ENCODE data around the gene IFNLR1. TPM values are rescaled to one million over a fixed set of nuclear protein-coding genes. Genes with fewer than 3 reads are reported as not detected.

The IFNLR1 gene
- total RNA-seq, 4 donors from 2014 or later, result 1.3 to 1.5 TPM; not detected in 2

- no peaks in the 10 kb centered on the region for H3K9me3 ChIP-seq
- TF ChIP-seq EP300 (IDR thresholded peaks at IDR 0.05) (no peak), POLR2A (IDR thresholded peaks at IDR 0.05) (no peak), CTCF (IDR thresholded peaks at IDR 0.05) (no peak)
- peaks cover 0 to 38% of the 10 kb centered on the region in 2 donors for H3K27me3 ChIP-seq
- H3K36me3 ChIP-seq, result no peaks in the 10 kb centered on the region
- H3K4me3 ChIP-seq, result peak overlapping the region in 1 of 4 donors; percentile 54
- WGBS, 2 donors, result 77 to 83% methylated on average over 13 of the region's 13 CpGs
- peaks cover 0 to 14% (median 0%) of the 10 kb centered on the region in 4 donors for H3K4me1 ChIP-seq
- H3K27ac ChIP-seq, result no peak overlapping the region
- no peak for DNase-seq (ENCODE audit: low spot score in 2 of 2)
Observed at GRCh38 chr1:24186031-24186710, 918 bp downstream of the IFNLR1 start.

- Histone ChIP-seq H3K36me3 (no peaks in the 10 kb centered on the region), H3K9me3 (no peaks in the 10 kb centered on the region), H3K4me3 (no peak overlapping the region), H3K27me3 (peaks cover 0 to 35% of the 10 kb centered on the region in 2 donors), H3K27ac (no peak overlapping the region), H3K4me1 (peaks cover 0 to 14% (median 0%) of the 10 kb centered on the region in 4 donors)
- TF ChIP-seq CTCF (IDR thresholded peaks at IDR 0.05), result no peak
- TF ChIP-seq POLR2A (IDR thresholded peaks at IDR 0.05), result no peak
- no peak for TF ChIP-seq EP300 (IDR thresholded peaks at IDR 0.05)
- DNase-seq (ENCODE audit: low spot score in 2 of 2), result no peak
- WGBS, 2 donors, result 72 to 92% methylated on average over 4 of the region's 4 CpGs
Observed at GRCh38 chr1:24185076-24185475, 2.0 kb downstream of the IFNLR1 start.

GRCh38 chr1:24182061-24182460 is 5.0 kb downstream of the IFNLR1 start:
- TF ChIP-seq POLR2A (IDR thresholded peaks at IDR 0.05) (no peak), EP300 (IDR thresholded peaks at IDR 0.05) (no peak), CTCF (IDR thresholded peaks at IDR 0.05) (no peak)
- no peak for DNase-seq (ENCODE audit: low spot score in 2 of 2)
- no peaks in the 10 kb centered on the region for H3K36me3 ChIP-seq
- no peak overlapping the region for H3K4me3 ChIP-seq
- H3K27ac ChIP-seq, result no peak overlapping the region
- H3K9me3 ChIP-seq, result no peaks in the 10 kb centered on the region
- 69 to 85% methylated on average over 6 of the region's 6 CpGs for WGBS, 2 donors
- H3K4me1 ChIP-seq, result peaks cover 0 to 5% (median 0%) of the 10 kb centered on the region in 4 donors
- H3K27me3 ChIP-seq, result peaks cover 0 to 17% of the 10 kb centered on the region in 2 donors

GRCh38 chr1:24181619-24182018 is 5.5 kb downstream of the IFNLR1 start:
- H3K27me3 ChIP-seq, result peaks cover 0 to 12% of the 10 kb centered on the region in 2 donors
- TF ChIP-seq CTCF (IDR thresholded peaks at IDR 0.05) (no peak), POLR2A (IDR thresholded peaks at IDR 0.05) (no peak), EP300 (IDR thresholded peaks at IDR 0.05) (no peak)
- no peaks in the 10 kb centered on the region for H3K36me3 ChIP-seq

GRCh38 chr1:24180676-24181075 is 6.4 kb downstream of the IFNLR1 start:
- 80 to 91% methylated on average over 4 of the region's 6 CpGs for WGBS, 2 donors
- Histone ChIP-seq H3K27ac (no peak overlapping the region), H3K4me3 (no peak overlapping the region), H3K36me3 (no peaks in the 10 kb centered on the region), H3K9me3 (no peaks in the 10 kb centered on the region), H3K27me3 (peaks cover 0 to 3% of the 10 kb centered on the region in 2 donors), H3K4me1 (no peaks in the 10 kb centered on the region)
- TF ChIP-seq POLR2A (IDR thresholded peaks at IDR 0.05) (no peak), EP300 (IDR thresholded peaks at IDR 0.05) (no peak), CTCF (IDR thresholded peaks at IDR 0.05) (no peak)
- no peak for DNase-seq (ENCODE audit: low spot score in 2 of 2)

More at GRCh38 chr1:24181619-24182018, 5.5 kb downstream of the IFNLR1 start:
- H3K9me3 ChIP-seq, result no peaks in the 10 kb centered on the region
- peaks cover 0 to under 1% (median 0%) of the 10 kb centered on the region in 4 donors for H3K4me1 ChIP-seq
- H3K4me3 ChIP-seq, result no peak overlapping the region
- WGBS, 2 donors, result 63 to 78% methylated on average over 5 of the region's 5 CpGs
- DNase-seq (ENCODE audit: low spot score in 2 of 2), result no peak
- no peak overlapping the region for H3K27ac ChIP-seq
